Thymus (tissue), 14 donors: ENCODE data around the gene CDH4. TPM values are rescaled to one million over a fixed set of nuclear protein-coding genes. Genes with fewer than 3 reads are reported as not detected.

Experiments used
- DNase-seq, 9 donors: peaks; one replicate each; pipeline ENCODE4 v3.0.0-alpha.2; 2013; ENCODE audit warnings: low spot score in 9 of 9, low read depth in 6 of 9, missing footprints in 1 of 9
- H3K27ac ChIP-seq, 2 donors: one replicate each; pipeline ENCODE4 v1.5.1; 2013; ENCODE audit warnings: control low read depth in 1 of 2, low read depth in 1 of 2, low read length in 1 of 2, mild to moderate bottlenecking in 1 of 2, moderate library complexity in 1 of 2
- H3K27me3 ChIP-seq, 2 donors: one replicate each; pipeline ENCODE4 v1.5.1; 2013; ENCODE audit warnings: low read length in 1 of 2; ENCODE audit not compliant: control insufficient read depth in 2 of 2, insufficient read depth in 1 of 2
- H3K36me3 ChIP-seq, 2 donors: one replicate each; pipeline ENCODE4 v1.5.1; 2013; ENCODE audit warnings: low read length in 1 of 2, mild to moderate bottlenecking in 1 of 2, moderate library complexity in 1 of 2; ENCODE audit not compliant: control insufficient read depth in 2 of 2, insufficient read depth in 2 of 2
- H3K4me1 ChIP-seq, 2 donors: one replicate each; pipeline ENCODE4 v1.5.1; 2013; ENCODE audit warnings: low read length in 2 of 2; ENCODE audit not compliant: control insufficient read depth in 2 of 2, insufficient read depth in 2 of 2
- H3K4me3 ChIP-seq, 2 donors: one replicate each; pipeline ENCODE4 v1.5.1; 2013; ENCODE audit warnings: low read length in 2 of 2, control low read depth in 1 of 2, mild to moderate bottlenecking in 1 of 2
- H3K9me3 ChIP-seq, 2 donors: one replicate each; pipeline ENCODE4 v1.5.1; 2013; ENCODE audit warnings: low read length in 1 of 2, mild to moderate bottlenecking in 1 of 2; ENCODE audit not compliant: control insufficient read depth in 2 of 2, insufficient read depth in 1 of 2
- WGBS: extraction: QIAGEN DNeasy Blood & Tissue Kit; methylation state at CpG from one replicate; pipeline ENCODE4 v1.1.7; 2013; 5-methylcytosine and 5-hydroxymethylcytosine counted together
- long read RNA-seq, 10 donors: transcript quantifications; one replicate each; lab custom pipeline, GENCODE V29; 2026
- polyA plus RNA-seq: library from polyadenylated mRNA; stranded (reverse); fragments of 200-250 nt; gene quantifications from one replicate; pipeline ENCODE4 v1.2.3, GENCODE V29; 2013
- total RNA-seq: library from RNA; stranded (reverse); fragments of 120-200 nt; gene quantifications from one replicate; pipeline ENCODE4 v1.2.4, GENCODE V29; 2013
- donor health status: healthy.

CDH4 gene
- total RNA-seq (0.61 TPM), polyA plus RNA-seq (0.34 TPM)
- long read RNA-seq, donor 1, result 0 reads
- long read RNA-seq, donor 2, result 0 reads
- long read RNA-seq, donor 3, result 0 reads
- long read RNA-seq, donor 4, result 0 reads
- long read RNA-seq, donor 5, result 0 reads
- long read RNA-seq, donor 6, result 0 reads
- long read RNA-seq, donor 7, result 0 reads
- long read RNA-seq, donor 8, result 0 reads
- long read RNA-seq, donor 9, result 0 reads
- long read RNA-seq, donor 10, result 0 reads

- no peak for DNase-seq
- Histone ChIP-seq H3K4me3 (peak within 1 kb of the TSS in 1 of 2 donors; percentile 40), H3K27me3 (peaks cover 49 to 60% of the 10 kb centered on the region in 2 donors), H3K27ac (no peak within 1 kb of the TSS), H3K9me3 (no peaks in the 10 kb centered on the region), H3K36me3 (no peaks in the 10 kb centered on the region), H3K4me1 (no peaks in the 10 kb centered on the region)
- WGBS, result 6% methylated on average over 78 of the region's 78 CpGs
Measured at GRCh38 chr20:61251529-61252393, at the start of gene CDH4. CDH4 (plus strand) TSS chr20:61252261.

- Histone ChIP-seq H3K27me3 (no peaks in the 10 kb centered on the region), H3K36me3 (no peaks in the 10 kb centered on the region), H3K4me1 (no peaks in the 10 kb centered on the region), H3K9me3 (no peaks in the 10 kb centered on the region), H3K27ac (no peak overlapping the region), H3K4me3 (no peak overlapping the region)
- no peak for DNase-seq
- 71% methylated on average over 5 of the region's 5 CpGs for WGBS
Measured at GRCh38 chr20:61203320-61203719, 48.7 kb upstream of the CDH4 start.

GRCh38 chr20:61204206-61204605, 47.9 kb upstream of the CDH4 start:
- 90% methylated on average over 8 of the region's 8 CpGs for WGBS
- Histone ChIP-seq H3K27me3 (no peaks in the 10 kb centered on the region), H3K36me3 (no peaks in the 10 kb centered on the region), H3K27ac (no peak overlapping the region), H3K4me3 (no peak overlapping the region), H3K9me3 (no peaks in the 10 kb centered on the region), H3K4me1 (no peaks in the 10 kb centered on the region)
- DNase-seq, result no peak

- no peak for DNase-seq
- Histone ChIP-seq H3K4me3 (no peak overlapping the region), H3K27me3 (no peaks in the 10 kb centered on the region), H3K4me1 (no peaks in the 10 kb centered on the region), H3K36me3 (no peaks in the 10 kb centered on the region), H3K9me3 (no peaks in the 10 kb centered on the region), H3K27ac (no peak overlapping the region)
- WGBS, result 80% methylated on average over 6 of the region's 6 CpGs
Measured at GRCh38 chr20:61205769-61206168, 46.3 kb upstream of the CDH4 start.

- Histone ChIP-seq H3K9me3 (no peaks in the 10 kb centered on the region), H3K4me3 (no peak overlapping the region), H3K27ac (no peak overlapping the region), H3K36me3 (no peaks in the 10 kb centered on the region), H3K27me3 (no peaks in the 10 kb centered on the region), H3K4me1 (no peaks in the 10 kb centered on the region)
- WGBS, result 80% methylated on average over 6 of the region's 6 CpGs
- no peak for DNase-seq
Measured at GRCh38 chr20:61210862-61211261, 41.2 kb upstream of the CDH4 start.

GRCh38 chr20:61217848-61218247, 34.2 kb upstream of the CDH4 start:
- H3K36me3 ChIP-seq, result no peaks in the 10 kb centered on the region
- H3K27ac ChIP-seq, result no peak overlapping the region
- 100% methylated on average over 1 of the region's 1 CpG for WGBS
- H3K4me3 ChIP-seq, result no peak overlapping the region
- no peak for DNase-seq
- no peaks in the 10 kb centered on the region for H3K27me3 ChIP-seq
- peaks cover 0 to 3% of the 10 kb centered on the region in 2 donors for H3K9me3 ChIP-seq
- H3K4me1 ChIP-seq, result no peaks in the 10 kb centered on the region

GRCh38 chr20:61219021-61219431, 33.0 kb upstream of the CDH4 start:
- H3K4me3 ChIP-seq, result no peak overlapping the region
- H3K27me3 ChIP-seq, result no peaks in the 10 kb centered on the region
- DNase-seq, result no peak
- H3K4me1 ChIP-seq, result no peaks in the 10 kb centered on the region
- H3K36me3 ChIP-seq, result no peaks in the 10 kb centered on the region
- H3K9me3 ChIP-seq, result peaks cover 0 to 3% of the 10 kb centered on the region in 2 donors
- no peak overlapping the region for H3K27ac ChIP-seq

- no peaks in the 10 kb centered on the region for H3K36me3 ChIP-seq
- no peaks in the 10 kb centered on the region for H3K4me1 ChIP-seq
- no peak overlapping the region for H3K4me3 ChIP-seq
- H3K9me3 ChIP-seq, result peaks cover 0 to 3% of the 10 kb centered on the region in 2 donors
- 78% methylated on average over 4 of the region's 4 CpGs for WGBS
- H3K27me3 ChIP-seq, result no peaks in the 10 kb centered on the region
- no peak for DNase-seq
- H3K27ac ChIP-seq, result no peak overlapping the region
Measured at GRCh38 chr20:61220131-61220530, 31.9 kb upstream of the CDH4 start.

GRCh38 chr20:61220626-61221325, 31.3 kb upstream of the CDH4 start:
- no peaks in the 10 kb centered on the region for H3K36me3 ChIP-seq
- H3K27ac ChIP-seq, result no peak overlapping the region
- no peaks in the 10 kb centered on the region for H3K27me3 ChIP-seq
- no peaks in the 10 kb centered on the region for H3K4me1 ChIP-seq
- WGBS, result 87% methylated on average over 17 of the region's 17 CpGs
- DNase-seq, result no peak
- H3K9me3 ChIP-seq, result peaks cover 0 to 3% of the 10 kb centered on the region in 2 donors
- no peak overlapping the region for H3K4me3 ChIP-seq
